Fibroblast of villous mesenchyme (primary cell): ENCODE measurements around the gene LUM. TPM values are rescaled to one million over a fixed set of nuclear protein-coding genes. Genes with fewer than 3 reads are reported as not detected.

Experiments used
- DNase-seq: peaks from one replicate; pipeline ENCODE4 v3.0.0-alpha.2; 2010; ENCODE audit warnings: low read depth
- H3K4me3 ChIP-seq: 2 replicates; pipeline ENCODE4 v1.5.1; 2011; ENCODE audit warnings: low read depth, mild to moderate bottlenecking, low read length
- total RNA-seq: library from RNA; depleted of rRNA; stranded (reverse); fragments of >200 nt; gene quantifications from 2 replicates; pipeline ENCODE4 v1.2.3, GENCODE V29; 2012
- TF ChIP-seq, protein P1 (sequence below): IDR thresholded peaks from 2 replicates; pipeline ENCODE4 v1.5.1; 2012; ENCODE audit warnings: low read depth, mild to moderate bottlenecking, low read length; ENCODE audit not compliant: insufficient read depth

The LUM gene, protein sequence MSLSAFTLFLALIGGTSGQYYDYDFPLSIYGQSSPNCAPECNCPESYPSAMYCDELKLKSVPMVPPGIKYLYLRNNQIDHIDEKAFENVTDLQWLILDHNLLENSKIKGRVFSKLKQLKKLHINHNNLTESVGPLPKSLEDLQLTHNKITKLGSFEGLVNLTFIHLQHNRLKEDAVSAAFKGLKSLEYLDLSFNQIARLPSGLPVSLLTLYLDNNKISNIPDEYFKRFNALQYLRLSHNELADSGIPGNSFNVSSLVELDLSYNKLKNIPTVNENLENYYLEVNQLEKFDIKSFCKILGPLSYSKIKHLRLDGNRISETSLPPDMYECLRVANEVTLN
- 487 and 603 TPM in 2 replicates for total RNA-seq

DNA sequence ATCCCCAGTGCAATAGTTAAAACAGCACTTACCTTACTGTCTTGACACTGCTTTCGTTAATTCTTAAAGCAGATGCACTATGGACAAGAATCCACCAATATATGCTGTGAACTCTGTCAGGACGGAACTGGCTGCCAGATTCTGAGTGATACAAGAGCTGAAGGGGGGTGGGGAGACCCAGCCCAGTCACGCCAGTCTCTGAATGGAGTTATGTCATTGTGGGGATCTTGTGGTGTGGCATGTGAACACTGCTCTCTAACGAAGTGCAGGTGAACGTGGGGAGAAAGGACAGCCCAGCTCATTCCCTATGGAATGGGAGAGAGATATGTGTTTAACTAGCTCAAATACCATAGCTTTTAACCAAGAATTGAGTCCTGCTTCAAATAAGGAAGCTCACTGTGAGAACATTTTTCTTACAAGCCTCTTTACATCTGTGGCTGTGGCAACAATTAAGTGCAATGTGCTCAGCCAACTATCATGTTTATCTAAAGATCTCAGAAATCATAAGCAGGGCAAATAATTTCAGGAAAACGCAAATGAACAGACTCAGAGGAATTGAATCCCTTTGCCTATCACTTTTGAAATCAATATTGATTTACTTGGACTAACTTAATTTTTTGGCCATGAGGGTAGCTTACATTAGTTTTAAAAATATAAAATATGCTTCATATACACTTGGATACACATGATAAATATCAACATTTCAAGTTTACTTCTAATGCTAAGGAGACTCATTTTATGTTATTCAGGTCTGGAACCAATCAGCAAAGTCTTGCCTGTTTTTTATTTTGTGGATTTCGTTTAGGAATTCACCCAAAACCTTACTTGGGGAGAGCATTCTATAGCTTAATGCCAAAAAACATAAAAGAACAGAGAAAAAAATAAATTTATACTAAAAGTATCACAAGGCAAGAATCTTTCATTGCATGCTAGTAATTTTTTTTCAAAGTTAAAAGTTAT lies at the start of gene LUM:
Gene LUM (minus strand): TSS at position 129 of the 960 bp plus-strand sequence. CDS start 2,515 bp downstream, outside the sequence.
- H3K4me3 ChIP-seq, result peak within 1 kb of the TSS; percentile 65
- TF ChIP-seq, protein P1, sequence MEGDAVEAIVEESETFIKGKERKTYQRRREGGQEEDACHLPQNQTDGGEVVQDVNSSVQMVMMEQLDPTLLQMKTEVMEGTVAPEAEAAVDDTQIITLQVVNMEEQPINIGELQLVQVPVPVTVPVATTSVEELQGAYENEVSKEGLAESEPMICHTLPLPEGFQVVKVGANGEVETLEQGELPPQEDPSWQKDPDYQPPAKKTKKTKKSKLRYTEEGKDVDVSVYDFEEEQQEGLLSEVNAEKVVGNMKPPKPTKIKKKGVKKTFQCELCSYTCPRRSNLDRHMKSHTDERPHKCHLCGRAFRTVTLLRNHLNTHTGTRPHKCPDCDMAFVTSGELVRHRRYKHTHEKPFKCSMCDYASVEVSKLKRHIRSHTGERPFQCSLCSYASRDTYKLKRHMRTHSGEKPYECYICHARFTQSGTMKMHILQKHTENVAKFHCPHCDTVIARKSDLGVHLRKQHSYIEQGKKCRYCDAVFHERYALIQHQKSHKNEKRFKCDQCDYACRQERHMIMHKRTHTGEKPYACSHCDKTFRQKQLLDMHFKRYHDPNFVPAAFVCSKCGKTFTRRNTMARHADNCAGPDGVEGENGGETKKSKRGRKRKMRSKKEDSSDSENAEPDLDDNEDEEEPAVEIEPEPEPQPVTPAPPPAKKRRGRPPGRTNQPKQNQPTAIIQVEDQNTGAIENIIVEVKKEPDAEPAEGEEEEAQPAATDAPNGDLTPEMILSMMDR, result no peak
- DNase-seq, result peak; percentile 95

DNA sequence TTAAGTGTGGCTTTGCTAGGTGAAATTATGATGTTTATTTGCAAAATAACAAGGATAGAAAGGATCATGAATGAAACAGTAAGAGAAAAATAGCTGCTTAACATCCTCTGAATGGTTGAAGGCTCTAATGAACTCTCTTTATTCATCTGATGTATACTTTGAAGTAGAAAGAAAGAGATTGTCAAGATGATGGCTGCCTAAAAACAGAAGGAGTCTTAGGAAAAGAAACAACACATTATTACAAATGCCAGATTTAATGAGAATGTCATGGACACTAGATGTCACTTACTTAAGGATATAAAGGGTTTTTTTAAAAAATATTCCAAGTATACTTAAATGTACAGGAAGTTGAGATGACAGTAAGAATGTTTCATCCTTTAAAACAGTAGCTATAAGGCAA lies 49.7 kb upstream of the LUM start:
- H3K4me3 ChIP-seq, result no peak overlapping the region
- TF ChIP-seq, protein P1, result no peak
- DNase-seq, result no peak

DNA sequence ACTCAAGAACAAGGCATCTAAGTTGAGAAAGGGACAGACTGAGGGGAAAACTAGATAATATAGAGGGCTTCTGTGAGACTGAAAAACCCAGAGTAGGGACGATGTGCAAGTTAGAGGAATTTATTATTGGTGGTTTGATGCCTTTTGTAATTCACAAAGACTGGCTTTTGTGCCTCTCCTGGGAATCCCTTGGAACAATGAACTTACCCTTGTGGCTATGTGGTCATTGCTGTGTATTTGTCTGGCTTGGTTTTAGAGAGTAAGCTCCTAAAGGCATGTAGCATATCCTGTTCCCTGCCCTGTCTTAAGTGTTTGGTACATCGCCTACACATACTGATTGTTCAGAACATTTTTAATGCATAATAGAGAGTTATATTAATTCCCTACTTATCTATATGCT lies 44.7 kb upstream of the LUM start:
- TF ChIP-seq, protein P1, result no peak
- no peak overlapping the region for H3K4me3 ChIP-seq
- DNase-seq, result no peak

DNA sequence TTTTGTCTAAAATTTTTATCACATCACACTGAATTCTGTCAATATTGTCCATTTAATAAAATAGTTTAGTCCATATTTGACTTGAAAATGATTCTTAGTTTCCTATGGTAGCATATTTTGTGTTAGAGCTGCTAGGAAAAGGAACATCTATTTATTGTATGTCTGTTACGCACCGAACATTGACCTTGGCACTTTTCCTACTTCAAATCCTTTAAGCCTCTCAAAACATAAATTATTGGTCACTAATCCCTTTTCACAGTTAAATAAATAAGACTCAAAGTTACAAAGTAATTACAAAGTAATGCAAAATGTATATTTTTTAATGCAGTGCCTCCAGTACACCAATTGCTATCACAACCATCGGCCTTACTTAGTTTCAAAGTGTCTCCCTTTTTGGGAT lies 42.8 kb upstream of the LUM start:
- no peak overlapping the region for H3K4me3 ChIP-seq
- peak; percentile 66 for DNase-seq
- TF ChIP-seq, protein P1, result no peak

DNA sequence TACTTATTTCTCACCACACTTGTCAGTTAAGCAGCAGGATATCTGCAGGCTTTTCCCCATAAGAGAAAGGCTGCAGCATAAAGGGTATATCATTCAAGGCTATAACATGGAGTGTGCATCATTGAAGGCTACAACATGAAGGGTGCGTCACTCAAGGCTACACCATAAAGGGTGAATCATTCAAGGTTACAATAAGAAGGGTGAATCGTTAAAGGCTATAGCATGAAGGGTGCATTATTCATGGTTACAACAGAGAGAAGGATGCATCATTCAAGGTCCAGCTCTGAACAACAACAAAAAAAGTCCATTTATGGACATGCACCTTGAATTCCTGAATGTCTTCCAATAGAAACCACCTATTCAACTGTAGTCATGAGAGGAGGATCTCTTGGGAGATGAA lies 32.8 kb upstream of the LUM start:
- DNase-seq, result peak; percentile 15
- H3K4me3 ChIP-seq, result no peak overlapping the region
- TF ChIP-seq, protein P1, result no peak

DNA sequence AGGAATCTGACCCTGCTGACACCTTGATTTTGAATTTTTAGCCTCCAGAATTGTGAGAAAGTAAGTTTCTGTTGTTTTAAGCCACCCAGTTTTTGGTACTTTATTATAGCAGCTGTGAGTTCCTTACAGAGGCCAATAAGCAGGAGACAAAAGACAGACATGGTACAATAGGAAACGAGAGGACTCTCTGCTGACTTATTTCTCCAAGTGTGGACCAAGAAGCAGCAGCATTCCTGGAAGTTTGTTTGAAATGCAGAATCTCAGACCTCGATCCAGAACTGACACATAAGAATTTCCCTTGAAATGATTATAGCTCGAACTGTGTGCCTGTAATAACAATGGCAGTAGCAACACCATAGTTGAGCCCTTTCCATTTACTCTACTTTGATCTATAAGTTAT lies 31.9 kb upstream of the LUM start:
- TF ChIP-seq, protein P1, result no peak
- peak; percentile 17 for DNase-seq
- H3K4me3 ChIP-seq, result no peak overlapping the region
